GM18502 (cell line): ENCODE measurements around the gene FREM2.

Experiments
- ATAC-seq: cut with Tn5 transposase; IDR thresholded peaks from one replicate; pipeline ENCODE4 v1.9.1; 2021; ENCODE audit warnings: mild to moderate bottlenecking; ENCODE audit not compliant: unreplicated experiment, poor library complexity

Gene FREM2

GRCh38 chr13:38687246-38688229 is 661 bp downstream of the FREM2 start:
- no peak for ATAC-seq

GRCh38 chr13:38688674-38689073 is 1.8 kb downstream of the FREM2 start:
- ATAC-seq: no peak

GRCh38 chr13:38690231-38690630 is 3.4 kb downstream of the FREM2 start:
- no peak for ATAC-seq

GRCh38 chr13:38693168-38693567 is 6.3 kb downstream of the FREM2 start:
- ATAC-seq: no peak

- ATAC-seq: no peak
Observed at GRCh38 chr13:38693641-38694040, 6.8 kb downstream of the FREM2 start.

GRCh38 chr13:38697197-38697596 is 10.3 kb downstream of the FREM2 start:
- no peak for ATAC-seq

GRCh38 chr13:38697628-38698333 is 10.9 kb downstream of the FREM2 start:
- ATAC-seq: no peak

GRCh38 chr13:38700051-38700450 is 13.2 kb downstream of the FREM2 start:
- no peak for ATAC-seq

GRCh38 chr13:38702669-38703068 is 15.8 kb downstream of the FREM2 start:
- no peak for ATAC-seq

GRCh38 chr13:38703255-38703654 is 16.4 kb downstream of the FREM2 start:
- no peak for ATAC-seq

GRCh38 chr13:38705365-38705764 is 18.5 kb downstream of the FREM2 start:
- ATAC-seq: no peak

GRCh38 chr13:38707460-38707859 is 20.6 kb downstream of the FREM2 start:
- no peak for ATAC-seq

- ATAC-seq: no peak
Observed at GRCh38 chr13:38713046-38713445, 26.2 kb downstream of the FREM2 start.

GRCh38 chr13:38718374-38718773 is 31.5 kb downstream of the FREM2 start:
- no peak for ATAC-seq

GRCh38 chr13:38730332-38730731 is 43.5 kb downstream of the FREM2 start:
- ATAC-seq: no peak

- ATAC-seq: no peak
Observed at GRCh38 chr13:38733146-38733545, 46.3 kb downstream of the FREM2 start.

- no peak for ATAC-seq
Observed at GRCh38 chr13:38735665-38736440, 49.0 kb downstream of the FREM2 start.

GRCh38 chr13:38743466-38743865 is 56.6 kb downstream of the FREM2 start:
- no peak for ATAC-seq

GRCh38 chr13:38752686-38753085 is 65.8 kb downstream of the FREM2 start:
- no peak for ATAC-seq

GRCh38 chr13:38753878-38754277 is 67.0 kb downstream of the FREM2 start:
- ATAC-seq: no peak

GRCh38 chr13:38755793-38756192 is 68.9 kb downstream of the FREM2 start:
- no peak for ATAC-seq
